Testis (tissue), 3 donors: Measurements from ENCODE around the gene SARDH. TPM values are rescaled to one million over a fixed set of nuclear protein-coding genes. Genes with fewer than 3 reads are reported as not detected.

Experiments
- DNase-seq: peaks from one replicate; pipeline ENCODE4 v3.0.0-alpha.2; 2019
- H3K27ac ChIP-seq, 2 donors: fragments of 200-600 bp; sonication (generic); one replicate each; pipeline ENCODE4 v1.5.1; 2019
- H3K27me3 ChIP-seq: fragments of 200-600 bp; sonication (generic); one replicate; pipeline ENCODE4 v1.5.1; 2019
- H3K36me3 ChIP-seq: fragments of 200-600 bp; sonication (generic); one replicate; pipeline ENCODE4 v1.5.1; 2017; ENCODE audit warnings: low read depth; ENCODE audit errors: missing control alignments
- H3K4me1 ChIP-seq: fragments of 200-600 bp; sonication (generic); one replicate; pipeline ENCODE4 v1.5.1; 2019
- H3K4me3 ChIP-seq, 2 donors: fragments of 200-600 bp; sonication (generic); one replicate each; pipeline ENCODE4 v1.5.1; 2017 to 2019
- H3K9me3 ChIP-seq: fragments of 200-600 bp; sonication (generic); one replicate; pipeline ENCODE4 v1.5.1; 2017
- POLR2A ChIP-seq: fragments of 450-650 bp; IDR thresholded peaks from one replicate; pipeline ENCODE4 v1.6.1; 2017; ENCODE audit warnings: antibody characterized with exemption, mild to moderate bottlenecking, moderate library complexity
- WGBS, 2 donors: methylation state at CpG; one replicate each; pipeline ENCODE4 v1.1.5; 2018; 5-methylcytosine and 5-hydroxymethylcytosine counted together
- intact Hi-C: fragments of 100-400 bp; cut with DNase I; formaldehyde crosslinking; loops from one replicate; pipeline ENCODE4 v1.15.1; 2023; ENCODE audit warnings: low total_unique reads
- polyA plus RNA-seq: library from polyadenylated mRNA; stranded (reverse); fragments of 350-450 nt; fragmentation: Illumina TruSeq; extraction: RNeasy Lipid Tissue Mini Kit (QIAGEN cat#74804); gene quantifications from one replicate; pipeline ENCODE4 v1.2.3, GENCODE V29; 2014; ENCODE audit warnings: low read depth, low replicate concordance; ENCODE audit not compliant: insufficient read depth
- total RNA-seq, 2 donors: library from RNA; depleted of rRNA; stranded (reverse); fragments of >200 nt; gene quantifications; one replicate each; pipeline ENCODE4 v1.2.3, GENCODE V29; 2016
- TF ChIP-seq, protein P1 (sequence below), 3 experiments: fragments of 450-650 bp in 2 of 3; fragments of 200-600 bp in 1 of 3; sonication (generic) in 1 of 3; IDR thresholded peaks; one replicate each; pipeline ENCODE4 v1.5.1; 2016 to 2019; ENCODE audit warnings: antibody characterized with exemption in 3 of 3, mild to moderate bottlenecking in 2 of 3, moderate library complexity in 1 of 3

Gene SARDH
- total and polyA plus RNA-seq, 3 donors from 2014 or later: 2.6 to 7.2 (median 5.1) TPM

- Histone ChIP-seq H3K27ac (no peak overlapping the region), H3K9me3 (no peaks in the 10 kb centered on the region), H3K27me3 (no peaks in the 10 kb centered on the region), H3K36me3 (no peaks in the 10 kb centered on the region), H3K4me3 (no peak overlapping the region), H3K4me1 (peaks cover 5% of the 10 kb centered on the region)
- intact Hi-C loops: no loop called here
- 60 to 76% methylated on average over 14 to 24 of the region's 24 CpGs for WGBS, 2 donors
- TF ChIP-seq, protein P1, sequence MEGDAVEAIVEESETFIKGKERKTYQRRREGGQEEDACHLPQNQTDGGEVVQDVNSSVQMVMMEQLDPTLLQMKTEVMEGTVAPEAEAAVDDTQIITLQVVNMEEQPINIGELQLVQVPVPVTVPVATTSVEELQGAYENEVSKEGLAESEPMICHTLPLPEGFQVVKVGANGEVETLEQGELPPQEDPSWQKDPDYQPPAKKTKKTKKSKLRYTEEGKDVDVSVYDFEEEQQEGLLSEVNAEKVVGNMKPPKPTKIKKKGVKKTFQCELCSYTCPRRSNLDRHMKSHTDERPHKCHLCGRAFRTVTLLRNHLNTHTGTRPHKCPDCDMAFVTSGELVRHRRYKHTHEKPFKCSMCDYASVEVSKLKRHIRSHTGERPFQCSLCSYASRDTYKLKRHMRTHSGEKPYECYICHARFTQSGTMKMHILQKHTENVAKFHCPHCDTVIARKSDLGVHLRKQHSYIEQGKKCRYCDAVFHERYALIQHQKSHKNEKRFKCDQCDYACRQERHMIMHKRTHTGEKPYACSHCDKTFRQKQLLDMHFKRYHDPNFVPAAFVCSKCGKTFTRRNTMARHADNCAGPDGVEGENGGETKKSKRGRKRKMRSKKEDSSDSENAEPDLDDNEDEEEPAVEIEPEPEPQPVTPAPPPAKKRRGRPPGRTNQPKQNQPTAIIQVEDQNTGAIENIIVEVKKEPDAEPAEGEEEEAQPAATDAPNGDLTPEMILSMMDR (IDR thresholded peaks at IDR 0.05): no peak
- no peak for TF ChIP-seq POLR2A
- no peak for DNase-seq
Observed at GRCh38 chr9:133634081-133634691, 104.0 kb downstream of the SARDH start.

GRCh38 chr9:133633681-133634080 is 104.5 kb downstream of the SARDH start:
- no peaks in the 10 kb centered on the region for H3K36me3 ChIP-seq
- intact Hi-C loops: no loop called here
- DNase-seq: no peak
- peaks cover 5% of the 10 kb centered on the region for H3K4me1 ChIP-seq
- 79 to 87% methylated on average over 5 to 8 of the region's 8 CpGs for WGBS, 2 donors
- H3K9me3 ChIP-seq: no peaks in the 10 kb centered on the region
- H3K4me3 ChIP-seq: no peak overlapping the region
- TF ChIP-seq POLR2A: no peak
- TF ChIP-seq, protein P1 (IDR thresholded peaks at IDR 0.05): no peak
- H3K27ac ChIP-seq: no peak overlapping the region
- no peaks in the 10 kb centered on the region for H3K27me3 ChIP-seq

GRCh38 chr9:133632806-133633680 is 105.1 kb downstream of the SARDH start:
- TF ChIP-seq, protein P1 (IDR thresholded peaks at IDR 0.05): no peak
- TF ChIP-seq POLR2A: no peak
- peaks cover 5% of the 10 kb centered on the region for H3K4me1 ChIP-seq
- WGBS, 2 donors: 82% methylated on average over 22 to 26 of the region's 27 CpGs
- H3K36me3 ChIP-seq: no peaks in the 10 kb centered on the region
- intact Hi-C loops: no loop called here
- no peaks in the 10 kb centered on the region for H3K9me3 ChIP-seq
- no peak for DNase-seq
- no peaks in the 10 kb centered on the region for H3K27me3 ChIP-seq
- H3K27ac ChIP-seq: no peak overlapping the region
- H3K4me3 ChIP-seq: no peak overlapping the region

DNA sequence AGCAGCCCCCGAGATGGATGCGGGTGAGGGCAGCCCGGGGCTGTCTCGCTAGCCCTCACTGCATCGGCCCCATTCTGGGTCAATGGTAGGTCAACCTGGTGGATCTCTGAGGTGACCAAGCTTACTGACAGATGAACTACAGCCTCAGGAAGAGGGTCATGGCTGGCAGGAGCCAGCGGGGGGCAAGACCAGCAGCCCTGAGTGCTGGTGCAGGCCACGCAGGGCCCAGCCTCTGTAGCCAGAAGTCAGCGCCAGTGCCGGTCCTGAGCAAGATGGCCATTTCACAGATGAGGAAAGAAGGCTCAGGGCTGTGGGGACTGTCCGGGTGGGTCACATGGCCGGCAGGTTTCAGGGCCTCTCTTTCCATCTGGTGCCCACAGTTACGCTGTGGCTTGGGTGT is 107.0 kb downstream of the SARDH start:
- no peaks in the 10 kb centered on the region for H3K27me3 ChIP-seq
- H3K27ac ChIP-seq: no peak overlapping the region
- intact Hi-C loops: no loop called here
- H3K9me3 ChIP-seq: no peaks in the 10 kb centered on the region
- TF ChIP-seq POLR2A: no peak
- H3K4me3 ChIP-seq: no peak overlapping the region
- peaks cover 5% of the 10 kb centered on the region for H3K4me1 ChIP-seq
- WGBS, 2 donors: 91 to 94% methylated on average over 10 of the region's 12 CpGs
- no peaks in the 10 kb centered on the region for H3K36me3 ChIP-seq
- no peak for DNase-seq

DNA sequence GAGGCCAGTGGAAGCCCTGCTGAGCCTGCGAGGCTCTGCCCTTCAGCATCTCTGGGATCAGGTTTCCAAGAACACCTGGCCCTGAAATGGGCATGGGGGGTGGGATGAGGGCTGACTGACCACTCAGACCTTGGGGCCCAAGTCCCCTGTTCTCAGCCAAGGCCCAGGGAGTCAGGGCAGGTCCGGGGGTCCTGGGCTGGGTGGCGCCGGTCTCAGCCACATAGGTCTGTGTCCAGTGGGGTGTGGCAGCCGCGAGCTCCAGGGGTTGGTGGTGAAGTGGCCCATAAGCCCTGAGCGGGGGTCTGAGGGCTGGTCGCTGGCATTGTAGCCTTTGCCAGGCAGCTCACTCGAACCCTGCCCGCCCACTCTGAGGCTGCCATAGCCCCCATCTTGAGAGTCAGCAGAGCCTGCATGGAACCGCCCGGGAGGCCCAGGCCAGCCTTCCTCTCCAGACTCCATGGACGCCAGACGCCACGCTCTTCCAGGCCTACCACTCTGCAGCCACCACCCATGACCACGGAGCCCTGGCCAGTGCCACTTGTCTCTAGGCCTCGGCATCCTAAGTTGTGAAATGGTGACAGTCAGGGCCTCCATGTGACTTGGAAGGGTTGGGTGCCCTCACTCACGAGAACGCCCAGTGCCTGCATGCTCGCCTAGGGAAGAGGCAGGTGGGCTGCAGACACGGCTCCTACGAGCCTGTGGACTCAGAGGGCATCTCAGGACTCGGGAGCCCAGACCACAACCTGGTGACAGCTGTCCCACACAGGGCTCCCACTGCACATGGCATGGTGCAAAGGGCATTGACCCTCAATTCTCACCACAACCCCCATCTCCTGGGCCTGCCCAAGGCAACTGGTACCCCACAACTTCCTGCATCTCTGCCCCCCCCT is 108.7 kb downstream of the SARDH start:
- Histone ChIP-seq H3K4me3 (no peak overlapping the region), H3K36me3 (no peaks in the 10 kb centered on the region), H3K27me3 (no peaks in the 10 kb centered on the region), H3K9me3 (no peaks in the 10 kb centered on the region), H3K27ac (no peak overlapping the region), H3K4me1 (peaks cover 2% of the 10 kb centered on the region)
- intact Hi-C loops: no loop called here
- TF ChIP-seq, protein P1 (IDR thresholded peaks at IDR 0.05): no peak
- no peak for TF ChIP-seq POLR2A
- WGBS, 2 donors: 90 to 93% methylated on average over 15 to 23 of the region's 23 CpGs
- no peak for DNase-seq
